Keratinocyte (primary cell): ENCODE data around the gene ADGRG6. TPM values are rescaled to one million over a fixed set of nuclear protein-coding genes. Genes with fewer than 3 reads are reported as not detected.

Source experiments
- DNase-seq: peaks from one replicate; pipeline ENCODE4 v3.0.0-alpha.2; 2011; ENCODE audit warnings: low read depth, missing footprints, low spot score
- FAIRE-seq: peaks from 2 replicates; lab custom pipeline; 2011; peaks lifted over from hg19 to GRCh38; lab: Jason Lieb, UNC
- H2AFZ ChIP-seq: 2 replicates; pipeline ENCODE4 v1.6.0; 2012; ENCODE audit warnings: low read length, control low read depth, inconsistent platforms; ENCODE audit not compliant: control insufficient read depth
- H3K27ac ChIP-seq: 2 replicates; pipeline ENCODE4 v1.5.1; 2011; ENCODE audit warnings: low read length; ENCODE audit not compliant: control insufficient read depth, insufficient read depth
- H3K27me3 ChIP-seq: 3 replicates; pipeline ENCODE4 v1.6.0; 2011; ENCODE audit warnings: low read length; ENCODE audit not compliant: control insufficient read depth, insufficient read depth; ENCODE audit errors: extremely low read depth
- H3K36me3 ChIP-seq, 2 experiments: 2 replicates in 1 of 2; 3 replicates in 1 of 2; pipeline ENCODE4 v1.5.1; 2011; ENCODE audit warnings: low read length in 2 of 2, mild to moderate bottlenecking in 1 of 2; ENCODE audit not compliant: control insufficient read depth in 2 of 2, insufficient read depth in 2 of 2; ENCODE audit errors: extremely low read depth in 1 of 2
- H3K4me1 ChIP-seq: 3 replicates; pipeline ENCODE4 v1.5.1; 2011; ENCODE audit warnings: low read length; ENCODE audit not compliant: control insufficient read depth, insufficient read depth; ENCODE audit errors: extremely low read depth
- H3K4me2 ChIP-seq: 3 replicates; pipeline ENCODE4 v1.6.0; 2011; ENCODE audit warnings: low read depth, low read length; ENCODE audit not compliant: control insufficient read depth, insufficient read depth; ENCODE audit errors: extremely low read depth
- H3K4me3 ChIP-seq, 3 experiments: fragments of 200-600 bp in 1 of 3; sonication (generic) in 1 of 3; 2 replicates in 2 of 3; 3 replicates in 1 of 3; pipeline ENCODE4 v1.5.1; 2011 to 2016; ENCODE audit warnings: low read length in 3 of 3, mild to moderate bottlenecking in 3 of 3, control low read depth in 2 of 3, inconsistent platforms in 1 of 3, low read depth in 1 of 3, mixed read lengths in 1 of 3, mixed run types in 1 of 3, moderate library complexity in 1 of 3; ENCODE audit not compliant: control insufficient read depth in 2 of 3, insufficient read depth in 2 of 3; ENCODE audit errors: extremely low read depth in 1 of 3
- H3K79me2 ChIP-seq: 2 replicates; pipeline ENCODE4 v1.6.0; 2012; ENCODE audit warnings: low read length; ENCODE audit not compliant: control insufficient read depth, insufficient read depth
- H3K9ac ChIP-seq: 3 replicates; pipeline ENCODE4 v1.6.0; 2011; ENCODE audit warnings: low read length; ENCODE audit not compliant: control insufficient read depth, insufficient read depth; ENCODE audit errors: extremely low read depth
- H3K9me1 ChIP-seq: 3 replicates; pipeline ENCODE4 v1.6.0; 2011; ENCODE audit warnings: low read length; ENCODE audit not compliant: control insufficient read depth, insufficient read depth; ENCODE audit errors: extremely low read depth
- H3K9me3 ChIP-seq: 2 replicates; pipeline ENCODE4 v1.5.1; 2012; ENCODE audit warnings: low read depth, low read length; ENCODE audit not compliant: control insufficient read depth
- H4K20me1 ChIP-seq: 3 replicates; pipeline ENCODE4 v1.6.0; 2011; ENCODE audit warnings: low read length; ENCODE audit not compliant: control insufficient read depth, insufficient read depth; ENCODE audit errors: extremely low read depth
- EZH2 ChIP-seq: IDR thresholded peaks from one replicate; pipeline ENCODE4 v1.6.1; 2012; ENCODE audit warnings: inconsistent platforms, mild to moderate bottlenecking, low read length, moderate library complexity
- dilution Hi-C: fragments of 300-500 bp; cut with MboI; formaldehyde crosslinking; loops from one replicate; pipeline ENCODE4 v1.7.0; 2020; ENCODE audit warnings: low sequenced_read_pairs; ENCODE audit not compliant: extremely low pct_ligation_motif_present
- polyA plus RNA-seq, 5 experiments: library from polyadenylated mRNA; depleted of rRNA in 3 of 5; stranded (reverse) in 3 of 5; stranded (forward) in 1 of 5; unstranded in 1 of 5; fragments of >200 nt; gene quantifications; 1 replicate in 1 of 5; 2 replicates in 3 of 5; 3 replicates in 1 of 5; pipeline versions ENCODE4 v1.2.1 to v1.2.3, GENCODE V29; 2011 to 2012; ENCODE audit warnings: missing spikeins in 2 of 5, low read depth in 1 of 5, low replicate concordance in 1 of 5
- TF ChIP-seq, protein P1 (sequence below), 3 experiments: IDR thresholded peaks in 1 of 3; conservative IDR thresholded peaks in 1 of 3; optimal IDR thresholded peaks in 1 of 3; 2 replicates in 2 of 3; 3 replicates in 1 of 3; pipeline versions ENCODE3 to v1.5.1; 2011; ENCODE audit warnings: low read length in 3 of 3, mild to moderate bottlenecking in 3 of 3, moderate library complexity in 2 of 3, control low read depth in 1 of 3, inconsistent platforms in 1 of 3; ENCODE audit not compliant: insufficient read depth in 2 of 3; ENCODE audit errors: extremely low read depth in 1 of 3

Gene ADGRG6
- polyA plus RNA-seq, 1 donor (not counting 4 experiments of a cell fraction or from before 2014, with no cell fraction given): 20.1 TPM

DNA sequence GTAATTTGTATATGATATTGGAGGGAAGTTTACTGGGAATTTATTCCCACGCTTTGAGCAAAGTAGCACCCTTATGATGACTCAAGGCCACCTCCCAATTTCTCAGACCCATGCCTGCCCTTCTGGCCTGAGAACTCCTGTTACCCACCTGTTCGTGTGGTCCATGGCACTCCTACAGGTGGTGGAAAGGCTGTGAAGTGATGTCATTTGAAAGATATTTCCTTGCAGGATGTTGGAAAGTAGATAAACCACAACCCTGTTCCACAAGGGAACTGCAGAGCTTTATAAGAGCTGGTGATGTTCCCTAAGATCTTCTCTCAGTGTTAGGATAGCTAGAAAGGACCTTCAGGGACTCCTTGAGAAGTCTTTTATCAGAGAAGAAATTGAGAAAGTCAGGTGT is 70.5 kb downstream of the ADGRG6 start:
- H3K4me1 ChIP-seq: peaks cover 52% of the 10 kb centered on the region
- H3K4me2 ChIP-seq: peak overlapping the region; percentile 39
- dilution Hi-C loops: no loop called here

DNA sequence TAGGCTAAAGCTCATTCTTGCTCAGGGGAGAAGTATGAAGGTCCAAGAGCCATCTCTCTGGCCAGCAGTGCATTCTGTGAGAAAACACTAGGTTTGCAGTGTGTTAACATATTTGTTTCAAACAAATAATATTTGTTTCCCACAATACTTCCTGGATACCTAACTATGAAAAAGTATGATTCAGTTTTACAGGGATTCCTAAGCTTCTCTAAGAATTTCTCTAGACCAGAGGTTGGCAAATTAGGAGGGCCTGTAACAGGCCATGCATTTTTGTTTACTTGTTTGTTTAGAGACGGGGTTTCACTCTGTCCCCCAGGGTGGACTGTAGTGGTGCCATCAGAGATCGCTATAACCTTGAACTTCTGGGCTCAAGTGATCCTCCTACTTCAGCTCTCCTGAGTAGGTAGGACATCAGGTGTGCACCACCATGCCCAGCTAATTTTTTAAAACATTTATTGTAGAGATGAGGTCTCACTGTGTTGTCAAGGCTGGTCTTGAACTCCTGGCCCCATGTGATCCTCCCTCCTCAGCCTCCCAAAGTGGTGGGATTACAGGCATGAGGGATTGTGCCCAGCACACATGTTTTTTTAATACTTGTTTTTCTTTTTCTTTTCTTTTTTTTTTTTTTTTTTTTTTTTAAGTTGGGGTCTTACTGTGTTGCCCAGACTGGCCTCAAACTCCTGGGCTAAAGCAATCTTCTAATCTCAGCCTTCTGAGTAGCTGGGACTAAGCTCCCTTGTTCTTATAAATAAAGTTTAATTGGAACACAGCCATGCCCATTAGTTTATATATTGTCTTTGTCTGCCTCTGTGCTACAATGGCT is 71.7 kb downstream of the ADGRG6 start:
- Histone ChIP-seq H3K4me2 (peak overlapping the region; percentile 39), H3K9ac (no peak overlapping the region), H3K9me1 (no peaks in the 10 kb centered on the region), H3K79me2 (peaks cover 2% of the 10 kb centered on the region), H4K20me1 (no peaks in the 10 kb centered on the region), H3K36me3 (no peaks in the 10 kb centered on the region), H3K9me3 (no peaks in the 10 kb centered on the region), H3K27ac (peak overlapping the region; percentile 68), H2AFZ (no peak overlapping the region), H3K4me3 (no peak overlapping the region), H3K27me3 (no peaks in the 10 kb centered on the region), H3K4me1 (peaks cover 63% of the 10 kb centered on the region)
- DNase-seq (no peak), FAIRE-seq (no peak)
- dilution Hi-C loops: no loop called here
- no peak for TF ChIP-seq EZH2
- TF ChIP-seq, protein P1, sequence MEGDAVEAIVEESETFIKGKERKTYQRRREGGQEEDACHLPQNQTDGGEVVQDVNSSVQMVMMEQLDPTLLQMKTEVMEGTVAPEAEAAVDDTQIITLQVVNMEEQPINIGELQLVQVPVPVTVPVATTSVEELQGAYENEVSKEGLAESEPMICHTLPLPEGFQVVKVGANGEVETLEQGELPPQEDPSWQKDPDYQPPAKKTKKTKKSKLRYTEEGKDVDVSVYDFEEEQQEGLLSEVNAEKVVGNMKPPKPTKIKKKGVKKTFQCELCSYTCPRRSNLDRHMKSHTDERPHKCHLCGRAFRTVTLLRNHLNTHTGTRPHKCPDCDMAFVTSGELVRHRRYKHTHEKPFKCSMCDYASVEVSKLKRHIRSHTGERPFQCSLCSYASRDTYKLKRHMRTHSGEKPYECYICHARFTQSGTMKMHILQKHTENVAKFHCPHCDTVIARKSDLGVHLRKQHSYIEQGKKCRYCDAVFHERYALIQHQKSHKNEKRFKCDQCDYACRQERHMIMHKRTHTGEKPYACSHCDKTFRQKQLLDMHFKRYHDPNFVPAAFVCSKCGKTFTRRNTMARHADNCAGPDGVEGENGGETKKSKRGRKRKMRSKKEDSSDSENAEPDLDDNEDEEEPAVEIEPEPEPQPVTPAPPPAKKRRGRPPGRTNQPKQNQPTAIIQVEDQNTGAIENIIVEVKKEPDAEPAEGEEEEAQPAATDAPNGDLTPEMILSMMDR (optimal IDR thresholded peaks at IDR 0.05 in 1 of 3, IDR thresholded peaks at IDR 0.05 in 1 of 3, conservative IDR thresholded peaks at IDR 0.05 in 1 of 3; ENCODE audit: extremely low read depth in 1 of 3, insufficient read depth in 2 of 3, low read length in 3 of 3): no peak

More for the DNA sequence above, 70.5 kb downstream of the ADGRG6 start:
- Histone ChIP-seq H3K4me3 (no peak overlapping the region), H3K27me3 (no peaks in the 10 kb centered on the region), H3K9ac (no peak overlapping the region), H3K79me2 (peaks cover 2% of the 10 kb centered on the region), H3K27ac (peak overlapping the region; percentile 68), H3K36me3 (no peaks in the 10 kb centered on the region), H2AFZ (no peak overlapping the region), H4K20me1 (no peaks in the 10 kb centered on the region), H3K9me1 (no peaks in the 10 kb centered on the region), H3K9me3 (no peaks in the 10 kb centered on the region)
- TF ChIP-seq, protein P1 (optimal IDR thresholded peaks at IDR 0.05 in 1 of 3, IDR thresholded peaks at IDR 0.05 in 1 of 3, conservative IDR thresholded peaks at IDR 0.05 in 1 of 3; ENCODE audit: extremely low read depth in 1 of 3, insufficient read depth in 2 of 3, low read length in 3 of 3): peak in 1 of 3 experiments; percentile 29
- no peak for TF ChIP-seq EZH2
- peak; percentile 95 for FAIRE-seq
- DNase-seq: peak; percentile 75
